Measurements from ENCODE around the gene CARNS1.
"Not testable (repeated sequence)": the region's sequence is repeated elsewhere in the genome, so short reads cannot be mapped to it uniquely, and the experiment has no call there.

The CARNS1 gene

DNA sequence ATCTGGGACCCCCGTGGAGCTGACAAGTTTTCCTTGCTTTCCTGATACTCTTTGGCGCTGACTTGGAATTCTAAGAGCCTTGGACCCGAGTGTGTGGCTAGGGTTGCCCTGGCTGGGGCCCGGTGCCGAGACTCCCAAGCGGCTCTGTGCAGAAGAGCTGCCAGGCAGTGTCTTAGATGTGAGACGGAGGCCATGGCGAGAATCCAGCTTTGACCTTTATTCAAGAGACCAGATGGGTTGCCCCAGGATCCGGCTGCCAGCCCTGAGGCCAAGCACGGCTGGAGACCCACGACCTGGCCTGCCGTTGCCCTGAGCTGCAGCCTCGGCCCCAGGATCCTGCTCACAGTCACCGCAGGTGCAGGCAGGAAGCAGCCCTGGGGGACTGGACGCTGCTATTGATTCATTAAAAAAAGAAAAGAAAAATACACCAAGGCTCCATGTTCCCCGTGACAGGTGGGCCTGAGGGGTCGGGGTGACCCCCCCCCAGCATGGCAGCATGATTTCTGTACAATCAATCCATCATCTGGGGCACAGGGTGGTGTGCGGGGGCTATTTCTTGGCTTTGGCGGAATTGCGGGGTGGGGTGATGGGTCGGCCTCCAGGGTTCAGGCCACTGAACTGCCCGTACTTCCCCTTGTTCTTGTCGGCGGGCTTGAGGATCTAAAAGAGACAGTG is 17.4 kb upstream of the CARNS1 start:
- no peak for DNase-seq

- no peak for DNase-seq
Observed at GRCh38 chr11:67398661-67399563, 16.6 kb upstream of the CARNS1 start.

DNA sequence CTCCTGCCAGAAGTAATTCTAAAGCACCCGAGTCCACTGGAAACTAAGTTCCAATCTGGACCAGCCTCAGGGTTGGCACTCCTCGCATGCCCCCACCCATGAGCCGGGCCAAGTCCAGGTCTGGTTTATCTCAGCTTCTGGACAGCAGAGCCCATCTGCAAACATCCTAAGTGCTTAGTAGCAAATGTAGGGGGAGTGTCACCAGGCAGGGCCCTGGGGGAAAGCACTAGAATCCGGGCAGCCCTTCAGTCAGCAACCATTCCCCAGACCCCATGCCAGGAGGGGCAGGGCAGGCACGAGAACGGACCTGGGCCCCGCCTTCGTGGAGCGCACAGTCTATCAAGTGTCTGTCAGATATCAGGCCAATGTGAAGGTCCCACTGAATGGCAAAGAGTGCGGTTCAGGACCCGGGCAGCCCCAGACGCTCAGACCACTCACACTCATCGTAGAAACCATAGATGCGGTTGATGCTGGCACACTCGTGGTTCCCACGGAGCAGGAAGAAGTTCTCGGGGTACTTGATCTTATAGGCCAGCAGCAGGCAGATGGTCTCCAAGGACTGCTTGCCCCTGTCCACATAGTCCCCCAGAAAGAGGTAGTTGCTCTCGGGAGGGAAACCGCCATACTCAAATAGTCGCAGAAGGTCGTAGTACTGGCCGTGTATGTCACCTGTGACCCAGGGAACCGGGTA is 15.1 kb upstream of the CARNS1 start:
- no peak for DNase-seq

DNA sequence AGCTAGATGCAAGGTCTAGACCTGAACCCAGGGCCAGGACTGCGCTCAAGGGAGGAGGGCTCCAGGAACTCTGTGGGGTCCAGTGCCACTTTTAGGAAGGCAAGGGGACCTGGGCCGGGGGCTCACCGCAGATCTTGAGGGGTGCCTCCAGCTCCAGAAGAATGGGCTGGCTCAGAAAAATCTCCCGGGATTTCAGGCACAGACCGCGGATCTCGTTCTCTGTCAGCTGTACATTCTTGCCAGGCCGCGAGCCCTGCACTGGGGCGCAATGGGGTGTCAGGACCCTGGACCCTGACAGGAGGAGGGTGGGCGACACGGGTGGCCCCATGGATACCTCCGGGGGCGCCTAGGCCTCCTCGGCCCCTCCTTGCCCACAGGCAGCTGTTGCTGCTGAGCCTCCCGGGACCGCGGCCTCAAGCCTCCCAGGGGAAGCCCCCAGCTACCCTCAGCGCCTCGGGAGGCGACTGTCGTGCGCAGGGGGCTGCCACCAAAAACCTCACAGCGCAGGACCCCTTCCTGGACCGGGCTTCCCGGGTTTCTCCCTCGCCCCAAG is 14.5 kb upstream of the CARNS1 start:
- DNase-seq: no peak

DNA sequence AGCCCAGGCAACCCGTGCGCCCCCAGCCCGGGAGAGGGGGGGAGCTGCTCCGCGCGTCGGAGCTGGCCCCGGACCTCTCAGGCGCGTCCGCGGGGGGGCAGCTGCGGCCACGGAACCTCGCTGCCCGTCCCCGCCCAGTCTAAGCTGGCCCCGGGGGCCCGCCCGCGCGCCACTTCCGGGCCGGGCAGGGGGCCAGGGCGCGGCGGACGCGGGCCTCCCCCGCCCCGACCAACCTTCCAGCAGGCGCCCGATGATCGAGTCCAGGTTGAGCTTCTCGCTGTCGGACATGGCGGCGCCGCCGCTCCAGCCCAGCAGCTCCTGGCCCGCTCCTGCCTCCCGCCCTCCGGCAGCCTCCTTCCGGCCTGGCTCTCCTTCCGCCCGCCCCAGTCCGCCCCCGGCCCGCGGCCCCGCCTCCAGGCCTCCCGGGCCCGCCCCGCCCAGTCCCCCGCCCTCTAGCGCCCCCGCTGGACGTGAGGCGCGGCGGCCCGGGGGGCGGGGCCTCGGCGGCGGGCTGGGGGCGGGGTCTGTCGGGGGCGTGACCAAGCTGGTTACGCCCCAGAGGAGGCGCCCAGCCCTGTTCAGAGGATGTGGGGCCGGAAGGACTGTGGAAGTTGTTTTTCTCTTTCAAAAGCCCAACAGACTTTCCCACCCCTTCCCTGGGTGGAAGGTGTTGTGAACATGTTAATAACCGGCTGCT is 13.8 kb upstream of the CARNS1 start, which contains the start of gene PPP1CA:
PPP1CA (minus strand) TSS at position 364 of the 697 bp plus-strand sequence; CDS start at position 288, 76 bp downstream.
- DNase-seq: peak; percentile 92

- DNase-seq: not testable (repeated sequence)
Observed at GRCh38 chr11:67402192-67402839, 13.2 kb upstream of the CARNS1 start.

GRCh38 chr11:67403085-67403484 is 12.4 kb upstream of the CARNS1 start:
- not testable (repeated sequence) for DNase-seq

DNA sequence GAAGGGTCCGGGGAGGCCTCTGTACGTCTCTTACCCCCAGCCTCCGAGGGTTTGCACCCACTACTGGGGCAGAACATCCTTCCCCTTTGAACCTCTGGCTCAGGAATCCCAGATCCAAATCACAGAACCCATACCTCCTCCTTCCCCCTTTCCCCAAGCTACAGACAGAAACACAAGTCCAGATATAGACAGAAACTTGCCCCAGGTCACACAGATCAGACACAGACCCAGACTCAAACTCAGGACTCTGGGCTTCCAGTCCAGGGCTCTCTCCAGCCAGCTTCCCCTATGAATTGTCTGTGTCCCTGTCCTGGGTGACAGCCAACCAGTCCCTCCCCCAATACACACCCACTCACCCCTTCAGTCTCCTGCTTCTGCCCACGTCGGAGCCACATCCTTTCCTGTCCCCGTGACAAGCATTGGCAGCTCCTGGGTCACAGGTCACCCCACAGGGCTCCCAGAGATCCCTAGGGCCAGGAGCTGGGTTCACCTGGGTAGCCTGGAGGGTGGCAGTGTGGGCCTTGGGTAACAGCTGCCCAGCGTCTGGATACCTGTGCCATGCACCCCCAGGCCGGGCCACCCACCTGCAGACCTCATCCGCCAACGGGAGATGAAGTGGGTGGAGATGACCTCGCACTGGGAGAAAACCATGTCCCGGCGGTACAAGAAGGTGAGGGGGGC is 10.8 kb upstream of the CARNS1 start:
- DNase-seq: no peak

DNA sequence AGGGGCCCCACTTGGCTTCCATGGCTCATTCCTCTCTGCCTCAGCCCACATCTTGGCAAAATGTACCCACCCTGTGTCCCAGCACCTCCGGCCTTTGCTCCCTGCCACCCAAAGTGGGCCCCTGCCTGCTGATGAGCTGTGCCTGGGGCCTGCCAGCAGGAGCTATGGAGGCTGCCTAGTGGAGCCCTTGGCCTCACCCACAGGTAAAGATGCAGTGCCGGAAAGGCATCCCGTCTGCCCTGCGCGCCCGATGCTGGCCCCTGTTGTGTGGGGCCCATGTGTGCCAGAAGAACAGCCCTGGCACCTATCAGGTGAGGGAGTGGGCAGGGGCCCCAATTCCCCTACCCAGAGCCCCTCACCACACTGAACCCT is 10.3 kb upstream of the CARNS1 start:
- DNase-seq: no peak

GRCh38 chr11:67405688-67406339 is 9.7 kb upstream of the CARNS1 start:
- DNase-seq: no peak

GRCh38 chr11:67406420-67406968 is 9.0 kb upstream of the CARNS1 start:
- no peak for DNase-seq

- DNase-seq: peak; percentile 17
Observed at GRCh38 chr11:67406969-67407687, 8.3 kb upstream of the CARNS1 start.

GRCh38 chr11:67407688-67408163 is 7.8 kb upstream of the CARNS1 start:
- DNase-seq: no peak

DNA sequence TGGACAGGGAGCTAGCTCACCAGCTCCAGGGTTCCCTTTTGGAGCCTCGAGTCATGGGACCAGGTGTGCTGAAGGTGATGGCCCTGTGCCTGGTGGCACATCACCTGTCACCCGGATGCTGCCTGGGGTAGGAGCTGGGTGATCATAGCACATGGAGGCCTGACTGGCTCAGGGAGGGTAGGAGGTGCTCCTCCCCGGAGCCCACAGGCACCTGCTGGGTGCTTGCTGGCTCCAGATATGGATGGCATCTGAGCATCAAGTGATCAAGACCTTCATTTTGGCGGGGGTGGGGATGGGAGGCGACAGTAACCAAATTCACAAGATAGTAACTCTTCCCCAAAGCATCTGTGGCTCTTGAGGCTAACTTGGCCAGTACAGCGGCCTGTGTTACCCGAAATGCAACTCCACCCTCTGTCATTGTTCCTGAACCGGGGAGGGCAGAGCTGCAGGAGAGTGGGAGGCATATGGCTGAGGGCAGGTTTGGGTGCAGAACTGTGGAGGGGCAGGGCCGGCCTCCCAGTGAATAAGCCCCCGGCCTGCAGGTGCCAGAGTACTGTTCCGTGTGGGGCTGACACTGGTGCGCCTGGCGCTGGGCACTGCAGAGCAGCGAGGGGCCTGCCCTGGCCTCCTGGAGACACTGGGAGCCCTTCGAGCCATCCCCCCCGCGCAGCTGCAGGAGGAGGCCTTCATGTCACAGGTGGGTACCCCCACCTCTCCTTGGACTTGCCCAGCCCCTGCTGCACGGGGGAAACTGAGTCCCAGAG is 6.9 kb upstream of the CARNS1 start:
- DNase-seq: no peak

DNA sequence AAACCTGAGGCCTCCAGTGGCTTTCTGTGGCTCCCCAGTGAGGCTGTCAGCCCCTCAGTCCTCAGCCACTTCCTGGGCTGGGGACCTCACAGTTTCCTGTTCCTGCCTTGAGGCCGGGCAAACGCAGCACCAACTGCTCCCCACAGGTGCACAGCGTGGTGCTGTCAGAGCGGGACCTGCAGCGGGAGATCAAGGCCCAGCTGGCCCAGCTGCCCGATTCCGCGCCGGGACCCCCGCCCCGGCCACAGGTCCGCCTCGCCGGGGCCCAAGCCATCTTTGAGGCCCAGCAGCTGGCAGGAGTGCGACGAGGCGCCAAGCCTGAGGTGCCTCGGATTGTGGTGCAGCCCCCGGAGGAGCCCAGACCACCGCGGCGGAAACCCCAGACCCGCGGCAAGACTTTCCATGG is 6.2 kb upstream of the CARNS1 start:
- no peak for DNase-seq

DNA sequence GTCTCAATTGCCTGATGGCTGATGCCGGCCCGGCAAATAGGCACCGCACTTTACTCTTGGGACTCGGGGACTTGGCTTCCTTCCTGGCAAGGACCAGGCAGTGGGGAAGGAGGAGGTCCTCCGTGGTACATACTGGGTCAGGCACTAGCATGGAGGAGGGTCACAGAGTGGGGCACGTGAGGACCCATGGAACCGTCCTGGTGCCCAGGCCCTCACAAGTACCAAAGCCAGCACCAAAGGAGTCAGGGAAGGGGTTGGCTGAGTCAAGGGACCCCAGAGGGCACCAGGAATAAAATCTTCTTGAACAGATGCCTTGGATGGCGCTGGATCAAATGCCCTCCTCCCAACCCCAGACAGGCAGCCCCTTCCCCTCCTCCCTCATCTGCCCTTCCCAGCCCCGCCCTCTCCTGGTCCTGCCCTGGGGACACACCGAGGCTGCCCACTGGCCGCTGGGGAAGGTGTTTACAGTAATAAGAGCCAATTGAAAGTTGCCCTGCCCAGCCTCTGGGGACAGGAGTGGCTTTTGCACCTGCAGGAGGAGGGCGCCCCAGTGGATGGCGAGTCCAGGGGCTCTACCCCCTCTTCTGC is 5.6 kb upstream of the CARNS1 start:
- DNase-seq: no peak

DNA sequence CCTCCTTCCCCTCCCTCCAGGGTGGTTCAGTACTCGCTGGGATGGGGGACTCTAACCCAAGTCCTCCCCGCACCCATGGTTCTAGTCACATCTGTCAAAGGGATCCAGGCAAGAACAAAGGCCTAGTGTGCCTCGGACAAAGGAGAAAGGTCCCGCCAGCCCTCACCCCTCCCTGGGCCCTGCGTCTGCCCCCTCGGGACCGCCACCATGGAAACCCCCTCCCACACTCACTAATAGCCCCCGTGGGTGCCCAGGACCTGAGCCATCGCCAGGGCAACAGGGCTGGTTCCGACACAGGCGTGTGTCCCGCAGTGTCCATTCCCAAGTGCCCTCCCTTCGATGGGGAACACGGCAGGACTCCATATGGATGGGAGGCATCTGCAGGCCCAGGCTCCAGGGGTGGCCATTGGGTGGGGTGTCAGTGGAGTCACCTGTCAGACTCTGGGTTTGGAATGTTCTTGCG is 5.1 kb upstream of the CARNS1 start:
- DNase-seq: peak; percentile 82

All from midbrain (tissue), 1 donor.